SK-N-SH treated with all-trans-retinoic acid at 6 μM for 48 hours (cell line): ENCODE results near the gene ZSCAN12.

Experiments
- ARNTL ChIP-seq: fragments of 450-650 bp; formaldehyde crosslinking; IDR thresholded peaks from 2 replicates; pipeline ENCODE4 v1.5.0; 2020; ENCODE audit warnings: low read depth, mild to moderate bottlenecking, moderate library complexity, borderline replicate concordance
- CSRNP3 ChIP-seq: fragments of 250-450 bp; sonication (Bioruptor Pico); IDR thresholded peaks from 2 replicates; pipeline ENCODE4 v1.5.1; 2021; ENCODE audit warnings: mild to moderate bottlenecking, moderate library complexity
- ISL1 ChIP-seq: fragments of 250-450 bp; sonication (Bioruptor Pico); IDR thresholded peaks from 2 replicates; pipeline ENCODE4 v2.1.2; 2022; ENCODE audit warnings: mild to moderate bottlenecking, moderate library complexity
- OSR1 ChIP-seq: fragments of 250-450 bp; sonication (Bioruptor Pico); IDR thresholded peaks from 2 replicates; pipeline ENCODE4 v1.8.0; 2022; ENCODE audit warnings: moderate library complexity, mild to moderate bottlenecking, inconsistent platforms
- PATZ1 ChIP-seq: fragments of 250-450 bp; sonication (Bioruptor Pico); IDR thresholded peaks from 2 replicates; pipeline ENCODE4 v1.8.0; 2020; ENCODE audit warnings: mild to moderate bottlenecking, moderate library complexity, borderline replicate concordance
- PPARA ChIP-seq: fragments of 250-450 bp; sonication (Bioruptor Pico); IDR thresholded peaks from 2 replicates; pipeline ENCODE4 v1.5.0; 2020; ENCODE audit warnings: mild to moderate bottlenecking, borderline replicate concordance
- RARB ChIP-seq: fragments of 250-450 bp; sonication (Bioruptor Pico); IDR thresholded peaks from 2 replicates; pipeline ENCODE4 v1.8.0; 2021; ENCODE audit warnings: mild to moderate bottlenecking, moderate library complexity
- SNAI2 ChIP-seq: fragments of 250-450 bp; sonication (Bioruptor Pico); IDR thresholded peaks from 2 replicates; pipeline ENCODE4 v1.5.0; 2020; ENCODE audit warnings: mild to moderate bottlenecking, moderate library complexity
- TSHZ2 ChIP-seq: fragments of 250-450 bp; sonication (Bioruptor Pico); IDR thresholded peaks from 2 replicates; pipeline ENCODE4 v1.5.0; 2020; ENCODE audit warnings: mild to moderate bottlenecking, moderate library complexity
- ZFP3 ChIP-seq: fragments of 250-450 bp; sonication (Bioruptor Pico); IDR thresholded peaks from 2 replicates; pipeline ENCODE4 v1.5.0; 2020; ENCODE audit warnings: mild to moderate bottlenecking, moderate library complexity
- ZFP30 ChIP-seq: fragments of 450-650 bp; formaldehyde crosslinking; IDR thresholded peaks from 2 replicates; pipeline ENCODE4 v1.5.0; 2022; ENCODE audit warnings: mild to moderate bottlenecking, moderate library complexity
- ZNF565 ChIP-seq: fragments of 450-650 bp; formaldehyde crosslinking; conservative IDR thresholded peaks from 2 replicates; pipeline ENCODE4 v1.5.0; 2020; ENCODE audit warnings: low read depth, mild to moderate bottlenecking, moderate library complexity
- ZNF70 ChIP-seq: fragments of 450-650 bp; formaldehyde crosslinking; IDR thresholded peaks from 2 replicates; pipeline ENCODE4 v1.5.0; 2020; ENCODE audit warnings: mild to moderate bottlenecking, moderate library complexity

- TF ChIP-seq PATZ1 (CRISPR knock-in tag) (no peak), RARB (no peak), SNAI2 (CRISPR knock-in tag) (no peak), ZNF70 (no peak), PPARA (no peak), ZNF565 (CRISPR knock-in tag) (no peak), TSHZ2 (CRISPR knock-in tag) (no peak), ISL1 (CRISPR knock-in tag) (no peak), ZFP30 (CRISPR knock-in tag) (no peak), ZFP3 (CRISPR knock-in tag) (no peak), CSRNP3 (CRISPR knock-in tag) (no peak), OSR1 (CRISPR knock-in tag) (no peak), ARNTL (no peak)
Measured at GRCh38 chr6:28360961-28361360, 38.6 kb downstream of the ZSCAN12 start.
